Measurements from ENCODE around the gene GALNT7.

GALNT7 gene

DNA sequence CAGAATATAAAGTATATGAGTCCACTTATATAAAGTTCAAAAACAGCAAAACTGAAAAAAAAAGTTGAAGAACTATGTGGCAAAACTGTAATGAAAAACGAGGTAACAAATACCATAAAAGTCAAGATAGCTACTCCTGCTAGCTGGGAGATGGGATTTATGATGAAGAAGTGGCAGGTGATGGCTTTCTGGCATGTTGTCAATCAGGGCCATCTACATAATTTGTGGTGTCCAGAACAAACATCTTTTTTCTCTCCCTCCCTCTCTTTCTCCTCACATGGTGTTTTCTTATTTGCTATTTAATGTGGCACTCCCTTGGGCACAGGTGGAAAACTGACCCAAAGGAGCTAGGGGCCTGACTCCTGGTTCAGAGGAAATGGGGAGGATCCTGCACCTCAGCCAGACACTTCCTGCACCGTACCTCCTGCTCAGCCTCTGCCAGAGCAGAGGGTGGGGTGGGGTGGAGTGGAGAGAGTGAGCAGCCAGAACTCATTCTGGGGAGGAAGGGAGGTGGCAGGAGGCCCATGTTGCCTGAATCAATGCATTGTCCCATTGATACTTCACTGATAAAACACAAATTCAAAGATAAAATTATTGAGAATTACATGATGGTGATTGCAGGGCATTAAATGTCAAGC lies 196.9 kb downstream of the GALNT7 start:
- DNase-seq, result no peak

DNA sequence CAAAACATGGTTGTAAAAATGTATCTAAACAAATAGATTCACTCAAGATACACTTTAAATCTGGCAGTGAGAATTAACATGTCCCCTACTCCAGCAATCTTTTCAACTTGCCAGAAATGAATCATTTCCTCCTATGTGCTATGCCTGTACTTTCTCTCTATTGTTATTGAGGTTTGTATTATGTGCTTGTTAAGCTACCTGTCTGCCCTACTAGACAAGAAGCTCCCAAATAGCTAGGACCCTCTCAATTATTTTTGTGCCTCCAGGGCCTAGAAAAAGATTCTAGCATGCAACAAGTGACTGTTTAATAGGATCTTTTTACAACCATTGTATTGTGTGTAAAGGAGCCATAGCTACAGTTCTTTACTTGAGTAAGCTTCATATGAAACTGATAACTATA lies 198.7 kb downstream of the GALNT7 start:
- DNase-seq, result no peak

DNA sequence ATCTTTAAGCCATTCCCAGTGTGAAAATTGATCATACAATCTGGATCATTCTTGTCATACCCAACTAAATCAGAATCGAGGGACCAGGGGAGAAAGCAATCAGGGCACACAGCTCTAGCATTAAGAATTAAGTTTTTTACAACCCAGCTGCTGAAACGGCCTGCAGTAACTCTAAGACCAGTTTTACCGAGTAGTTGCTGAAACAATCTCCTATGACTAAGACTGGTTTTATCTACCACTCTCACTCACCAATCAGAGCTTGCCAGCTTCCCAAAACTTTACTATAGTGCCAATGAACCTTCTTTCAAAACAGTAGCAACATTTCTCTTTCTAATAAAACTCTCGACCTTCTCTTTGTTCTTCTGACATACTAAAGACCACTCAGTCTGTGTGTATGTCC lies 199.3 kb downstream of the GALNT7 start:
- DNase-seq, result no peak

DNA sequence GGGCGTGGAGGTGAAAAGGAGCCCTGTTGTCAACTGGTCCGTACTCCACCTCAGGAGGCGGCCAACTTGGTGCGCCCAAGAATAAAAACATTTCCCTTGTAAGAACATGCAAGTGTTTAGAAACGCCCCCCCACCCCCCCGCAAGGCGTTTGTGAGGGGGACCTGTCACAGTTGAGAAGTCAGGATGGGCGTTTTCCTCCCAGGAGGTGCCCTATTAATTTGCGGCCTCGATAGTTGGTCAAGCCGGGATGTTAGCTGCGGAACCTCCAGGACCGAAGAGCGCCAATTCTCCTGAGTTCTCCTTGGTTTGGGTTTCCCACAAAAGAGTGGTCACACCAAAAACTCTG lies 201.5 kb downstream of the GALNT7 start:
- no peak for DNase-seq

DNA sequence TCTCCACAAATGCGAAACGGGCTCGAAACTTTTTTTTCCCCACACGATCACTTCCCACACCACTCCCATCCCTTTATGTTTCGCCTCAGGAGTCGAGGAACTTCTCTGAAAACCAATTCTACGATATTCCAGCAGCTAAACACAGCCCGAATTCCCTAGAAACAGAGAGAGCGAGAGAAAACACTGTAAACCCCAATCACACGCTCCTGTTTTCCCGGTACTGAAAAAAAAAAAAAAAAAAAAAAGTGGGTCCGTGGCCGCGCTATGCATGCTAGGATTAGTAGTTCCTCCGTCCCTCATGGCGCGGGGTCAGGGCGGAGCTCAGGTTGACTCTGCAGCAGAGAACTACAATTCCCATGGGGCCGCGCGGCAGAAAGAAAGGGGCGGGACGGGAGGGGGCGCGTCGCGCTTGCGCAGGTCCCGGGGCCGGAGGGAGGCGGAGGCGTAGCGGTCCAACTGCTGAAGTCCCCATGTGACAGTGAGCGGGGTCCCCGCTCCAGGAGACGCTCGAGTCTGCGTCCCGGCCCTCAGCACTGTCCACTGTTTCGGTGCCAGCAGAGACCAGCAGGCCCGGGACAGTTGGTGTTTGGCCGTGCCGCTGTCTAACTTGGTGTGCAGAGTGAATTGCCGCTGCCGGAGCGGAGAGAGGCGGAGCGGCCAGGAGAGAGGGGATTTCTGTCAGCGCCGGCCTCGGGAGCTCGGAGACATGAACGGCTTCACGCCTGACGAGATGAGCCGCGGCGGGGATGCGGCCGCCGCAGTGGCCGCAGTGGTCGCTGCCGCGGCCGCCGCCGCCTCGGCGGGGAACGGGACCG lies 202.1 kb downstream of the GALNT7 start, which contains the start of gene SAP30:
SAP30 (plus strand) TSS at position 478 of the 815 bp plus-strand sequence; CDS start at position 707, 229 bp downstream.
- DNase-seq, result peak; percentile 100

DNA sequence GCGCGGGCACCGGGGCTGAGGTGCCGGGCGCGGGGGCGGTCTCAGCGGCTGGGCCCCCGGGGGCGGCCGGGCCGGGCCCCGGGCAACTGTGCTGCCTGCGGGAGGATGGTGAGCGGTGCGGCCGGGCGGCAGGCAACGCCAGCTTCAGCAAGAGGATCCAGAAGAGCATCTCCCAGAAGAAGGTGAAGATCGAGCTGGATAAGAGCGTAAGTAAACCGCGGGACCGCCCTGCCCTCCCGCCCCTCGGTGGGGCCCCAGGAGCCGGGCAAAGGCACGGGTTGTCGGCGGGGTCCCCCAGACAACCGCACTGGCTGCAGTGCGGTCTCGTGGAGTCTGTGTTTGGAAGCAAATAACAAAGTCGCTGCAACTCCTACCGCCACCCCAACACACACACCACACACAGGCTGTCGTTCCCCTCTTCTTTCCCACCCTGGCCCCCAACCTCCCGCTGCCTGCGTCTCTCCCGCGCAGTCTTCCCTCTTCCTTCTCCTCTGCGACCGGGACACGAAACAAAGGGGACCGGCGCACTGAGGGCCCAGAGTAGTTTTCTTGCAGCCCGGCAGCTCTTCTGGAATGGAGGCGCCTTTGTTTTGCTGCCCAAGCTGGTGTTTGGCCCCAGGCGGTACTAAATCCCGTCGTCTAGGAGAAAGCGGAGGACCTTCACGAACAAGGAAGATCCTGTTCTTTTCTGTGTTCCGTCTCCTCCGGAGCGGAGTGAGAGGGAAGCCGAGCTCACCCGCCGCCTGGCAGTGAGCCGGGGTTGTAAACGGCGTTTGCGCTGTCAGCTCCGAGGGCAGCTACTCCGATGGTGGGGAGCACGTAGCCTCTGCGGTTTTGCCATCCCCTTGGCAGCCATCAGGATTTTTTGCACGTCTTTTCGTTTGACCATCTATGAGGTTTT lies 202.9 kb downstream of the GALNT7 start:
- peak; percentile 89 for DNase-seq

All from left hindlimb (tissue), 1 donor.